ENCODE data around the gene TIMP2. TPM values are rescaled to one million over a fixed set of nuclear protein-coding genes. Genes with fewer than 3 reads are reported as not detected.

TIMP2 gene
- total and polyA plus RNA-seq, 2 of the 8 experiments (the other 6 are each of a cell fraction or from before 2014, with no cell fraction given), result 18.2 to 43.3 TPM

DNA sequence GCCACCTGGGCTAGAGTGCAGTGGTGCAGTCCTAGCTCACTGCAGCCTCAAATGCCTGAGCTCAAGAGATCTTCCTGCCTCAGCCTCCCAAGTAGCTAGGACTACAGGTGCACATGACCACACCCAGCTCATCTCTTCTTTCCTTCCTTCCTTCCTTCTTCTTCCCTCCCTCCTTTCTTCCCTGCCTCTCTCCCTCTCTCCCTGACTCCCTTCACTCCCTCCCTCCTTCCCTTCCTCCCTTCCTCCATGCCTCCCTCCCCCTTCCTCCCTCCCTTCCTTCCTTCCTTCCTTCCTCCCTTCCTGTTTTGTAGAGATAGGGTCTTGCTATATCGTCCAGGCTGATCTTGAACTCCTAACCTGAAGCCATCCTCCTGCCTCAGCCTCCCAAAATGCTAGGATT lies 61.1 kb downstream of the TIMP2 start:
- H2BK5ac ChIP-seq (ENCODE audit: low read depth, low read length), result no peak overlapping the region
- H2AFZ ChIP-seq (ENCODE audit: low read length), result no peak overlapping the region
- no peak overlapping the region for H2BK120ac ChIP-seq (replicated peaks; ENCODE audit: low read depth, low read length)
- no peak overlapping the region for H3K56ac ChIP-seq (replicated peaks; ENCODE audit: insufficient read length, low read depth, low read length)
- no peak overlapping the region for H2BK15ac ChIP-seq (ENCODE audit: low read length)
- H3K9me3 ChIP-seq (ENCODE audit: insufficient read depth in 2 of 2, low read depth in 1 of 2, low read length in 1 of 2), result no peaks in the 10 kb centered on the region
- FAIRE-seq (no peak), DNase-seq (ENCODE audit: low read depth in 1 of 2, low spot score in 2 of 2) (no peak)
- H3K4me3 ChIP-seq (ENCODE audit: extremely low read depth in 1 of 4, insufficient read depth in 2 of 4, low read depth in 3 of 4, low read length in 4 of 4), result no peak overlapping the region
- H4K8ac ChIP-seq (ENCODE audit: extremely low read depth, insufficient read depth, low read length), result no peak overlapping the region
- no peaks in the 10 kb centered on the region; a peak in 1 of 7 replicates for H3K4me1 ChIP-seq (replicated peaks in 1 of 4; ENCODE audit: control insufficient read depth in 3 of 4, insufficient read depth in 4 of 4, low read length in 3 of 4)
- H3K79me2 ChIP-seq (ENCODE audit: control insufficient read depth in 1 of 2, insufficient read depth in 2 of 2, low read length in 2 of 2), result no peaks in the 10 kb centered on the region
- no peak overlapping the region for H4K5ac ChIP-seq (ENCODE audit: insufficient read length, low read depth, low read length)
- peaks cover 0 to 4% of the 10 kb centered on the region in 2 experiments for H4K20me1 ChIP-seq (replicated peaks in 1 of 2; ENCODE audit: control insufficient read depth in 1 of 2, insufficient read depth in 2 of 2, low read length in 2 of 2)
- CTCF ChIA-PET (ENCODE audit: partially characterized antibody), result interaction anchor here (1.0 to 4.7 kb wide), 9 partner anchors 10 to 143 kb away, joined by 3 to 46 read pairs (median 7); partner anchors contain the start of gene CEP295NL
- TF ChIP-seq JUN (IDR thresholded peaks at IDR 0.05; ENCODE audit: low read depth, low read length) (no peak), HDAC6 (IDR thresholded peaks at IDR 0.05; ENCODE audit: low read depth, low read length) (no peak), RNF2 (IDR thresholded peaks at IDR 0.05; ENCODE audit: borderline replicate concordance, low read depth, low read length, missing control alignments, poor library complexity, severe bottlenecking) (no peak), EZH2 (IDR thresholded peaks at IDR 0.05; ENCODE audit: low read depth, low read length, severe bottlenecking) (no peak), KDM1A (IDR thresholded peaks at IDR 0.05; ENCODE audit: borderline replicate concordance, low read length) (no peak), POLR2A (IDR thresholded peaks at IDR 0.05; ENCODE audit: control extremely low read depth in 1 of 2, low read depth in 2 of 2, low read length in 2 of 2) (no peak), CTBP2 (IDR thresholded peaks at IDR 0.05; ENCODE audit: borderline replicate concordance, insufficient read depth, insufficient read length, low read length) (no peak), TCF12 (IDR thresholded peaks at IDR 0.05; ENCODE audit: low read depth, low read length) (no peak), GABPA (IDR thresholded peaks at IDR 0.05; ENCODE audit: borderline replicate concordance, insufficient read depth, low read length) (no peak), SUZ12 (IDR thresholded peaks at IDR 0.05; ENCODE audit: low read length) (no peak), BACH1 (IDR thresholded peaks at IDR 0.05; ENCODE audit: low read length) (no peak), BCL11A (IDR thresholded peaks at IDR 0.05; ENCODE audit: low read depth in 2 of 2, low read length in 2 of 2) (no peak), EP300 (IDR thresholded peaks at IDR 0.05; ENCODE audit: borderline replicate concordance in 1 of 2, low read depth in 2 of 2, low read length in 2 of 2) (no peak), CEBPB (IDR thresholded peaks at IDR 0.05; ENCODE audit: low read depth, low read length) (no peak), SIX5 (IDR thresholded peaks at IDR 0.05; ENCODE audit: low read depth, low read length) (no peak)
- no peak overlapping the region for H3K4me2 ChIP-seq (ENCODE audit: insufficient read depth in 1 of 2, low read depth in 2 of 2, low read length in 2 of 2)
- H2BK12ac ChIP-seq (ENCODE audit: low read depth, low read length), result no peak overlapping the region
- no peak overlapping the region for H3K23ac ChIP-seq (ENCODE audit: insufficient read length)
- no peak overlapping the region for H3K18ac ChIP-seq (ENCODE audit: extremely low read depth, low read length)
- H2BK20ac ChIP-seq (ENCODE audit: low read length), result no peak overlapping the region
- H3K36me3 ChIP-seq (ENCODE audit: control insufficient read depth in 2 of 4, insufficient read depth in 4 of 4, low read length in 3 of 4), result peaks cover 0 to 3% (median 0%) of the 10 kb centered on the region in 4 experiments; a peak in 2 of 8 replicates
- no peak overlapping the region for H2AK5ac ChIP-seq (ENCODE audit: low read depth, low read length)
- no peak overlapping the region for H3K14ac ChIP-seq (ENCODE audit: insufficient read length)
- no peak overlapping the region for H4K91ac ChIP-seq (replicated peaks; ENCODE audit: insufficient read length, low read length)
- H3K23me2 ChIP-seq (ENCODE audit: low read depth, low read length), result no peaks in the 10 kb centered on the region
- H3K27me3 ChIP-seq (replicated peaks in 1 of 4; ENCODE audit: control insufficient read depth in 3 of 4, extremely low read depth in 1 of 4, insufficient read depth in 3 of 4, low read length in 3 of 4), result no peaks in the 10 kb centered on the region
- H3K9ac ChIP-seq (replicated peaks in 1 of 4; ENCODE audit: extremely low read depth in 1 of 4, low read depth in 3 of 4, low read length in 3 of 4), result no peak overlapping the region
- H3K79me1 ChIP-seq (ENCODE audit: low read depth, low read length), result no peaks in the 10 kb centered on the region
- 100% methylated on average over 1 of the region's 1 CpG; no CpG with 5 or more reads in 1 of the 2 experiments for WGBS, 2 experiments (ENCODE audit: extremely low coverage in 1 of 2, insufficient coverage in 1 of 2, insufficient read length in 1 of 2, insufficient replicate concordance in 2 of 2, low coverage in 1 of 2, low lambda C conversion rate in 2 of 2, missing lambda C conversion rate in 1 of 2)
- POLR2A ChIA-PET (ENCODE audit: partially characterized antibody), result no interaction called here
- no peak overlapping the region for H3K27ac ChIP-seq (ENCODE audit: low read depth, low read length)
- no peak overlapping the region for H3K4ac ChIP-seq (replicated peaks; ENCODE audit: insufficient read length, low read depth, low read length)

All from H1 (cell line).